ENCODE results near the gene EXOC2.
"Not testable (repeated sequence)": the region's sequence is repeated elsewhere in the genome, so short reads cannot be mapped to it uniquely, and the experiment has no call there.

The EXOC2 gene

DNA sequence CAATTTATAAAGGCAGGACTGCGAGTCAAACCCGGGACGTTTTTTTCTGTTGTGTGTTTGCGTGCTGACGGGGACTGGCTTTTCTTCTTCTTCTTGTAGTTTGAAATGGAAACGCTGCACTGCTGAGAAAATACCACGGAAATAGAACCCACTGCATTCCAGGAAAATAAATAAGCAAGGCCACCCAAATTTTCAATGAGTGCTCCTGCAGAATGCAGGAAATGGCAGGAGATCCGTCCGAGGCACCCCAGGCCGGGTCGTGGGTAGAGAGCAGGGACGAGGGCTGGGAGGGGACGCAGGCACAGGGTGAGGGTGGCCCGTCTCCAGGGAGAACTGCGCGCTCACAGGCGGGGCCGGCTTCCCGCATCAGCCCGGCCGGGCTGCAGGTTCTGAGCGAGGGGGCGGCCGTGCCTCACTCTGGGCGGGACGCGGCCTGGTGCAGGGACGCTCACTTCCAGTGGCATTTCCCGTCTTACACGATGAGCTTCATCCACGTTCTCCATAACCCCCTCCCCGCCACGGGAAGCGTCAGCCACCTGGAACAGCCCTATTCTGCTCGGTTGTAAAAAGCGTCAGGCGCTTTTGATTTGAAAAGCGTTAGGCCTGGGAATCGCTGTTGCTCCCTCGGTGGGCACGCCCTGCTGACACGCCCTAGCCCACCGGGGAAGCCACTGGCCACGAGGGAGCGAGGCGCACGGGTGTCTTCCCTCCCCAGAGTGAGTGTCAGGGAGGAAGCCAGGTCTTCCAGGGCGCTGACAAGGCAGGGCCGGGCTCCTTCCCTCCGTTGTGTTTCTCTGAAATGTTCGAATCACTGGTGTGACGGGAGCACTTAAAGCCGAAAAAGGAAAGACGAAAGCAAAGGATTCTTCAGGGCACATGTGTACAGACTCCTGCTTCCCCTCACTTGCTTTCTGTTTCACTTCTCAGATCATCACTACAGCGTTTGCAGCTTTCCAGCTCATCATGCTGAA is 17.9 kb upstream of the EXOC2 start:
- peak; percentile 19 for DNase-seq (ENCODE audit: low read depth, low spot score)

DNA sequence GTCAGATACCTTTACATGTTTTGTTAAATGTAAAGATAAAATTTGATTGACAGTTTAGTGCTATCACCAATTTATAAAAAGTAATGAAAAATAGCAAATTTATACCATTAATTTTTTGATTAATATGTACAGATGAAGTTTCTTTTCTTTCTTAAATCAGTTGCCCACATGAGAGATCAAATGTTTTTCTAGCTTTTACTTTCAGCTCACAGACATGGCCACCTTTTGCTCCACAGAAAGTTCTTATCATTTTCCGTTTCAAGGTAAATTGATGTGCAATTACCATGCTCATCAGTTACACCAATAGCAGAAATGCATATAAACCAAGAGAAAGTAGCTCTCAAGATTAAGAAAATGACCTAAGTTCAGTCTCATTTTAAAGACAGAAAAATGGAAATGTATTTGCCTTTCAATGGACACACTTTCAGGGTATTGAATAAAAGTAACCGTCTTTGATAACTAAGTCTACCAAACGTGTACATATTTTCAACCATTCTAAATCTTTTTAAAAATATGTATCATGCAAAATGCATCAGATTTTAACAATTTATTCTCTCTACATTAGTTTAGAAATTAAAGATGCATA is 16.6 kb upstream of the EXOC2 start:
- DNase-seq (ENCODE audit: low read depth, low spot score), result no peak

DNA sequence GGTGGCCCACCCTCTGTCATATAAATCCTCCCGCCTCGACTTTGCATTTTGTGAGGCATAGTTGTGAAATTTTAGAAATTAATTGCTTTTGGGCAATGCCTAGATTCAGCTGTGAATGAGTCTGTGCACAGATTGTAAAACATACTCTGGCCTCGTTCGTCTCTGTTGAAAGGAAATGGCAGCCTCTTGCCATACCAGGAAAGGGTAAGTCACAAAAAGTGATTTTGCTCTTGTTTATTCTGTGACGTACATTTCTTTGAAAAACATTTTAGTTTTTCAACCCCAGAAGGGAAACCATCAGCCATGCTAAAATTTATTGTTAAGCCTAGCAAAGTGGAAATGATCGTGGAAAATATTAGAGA is 15.3 kb upstream of the EXOC2 start:
- no peak for DNase-seq (ENCODE audit: low read depth, low spot score)

DNA sequence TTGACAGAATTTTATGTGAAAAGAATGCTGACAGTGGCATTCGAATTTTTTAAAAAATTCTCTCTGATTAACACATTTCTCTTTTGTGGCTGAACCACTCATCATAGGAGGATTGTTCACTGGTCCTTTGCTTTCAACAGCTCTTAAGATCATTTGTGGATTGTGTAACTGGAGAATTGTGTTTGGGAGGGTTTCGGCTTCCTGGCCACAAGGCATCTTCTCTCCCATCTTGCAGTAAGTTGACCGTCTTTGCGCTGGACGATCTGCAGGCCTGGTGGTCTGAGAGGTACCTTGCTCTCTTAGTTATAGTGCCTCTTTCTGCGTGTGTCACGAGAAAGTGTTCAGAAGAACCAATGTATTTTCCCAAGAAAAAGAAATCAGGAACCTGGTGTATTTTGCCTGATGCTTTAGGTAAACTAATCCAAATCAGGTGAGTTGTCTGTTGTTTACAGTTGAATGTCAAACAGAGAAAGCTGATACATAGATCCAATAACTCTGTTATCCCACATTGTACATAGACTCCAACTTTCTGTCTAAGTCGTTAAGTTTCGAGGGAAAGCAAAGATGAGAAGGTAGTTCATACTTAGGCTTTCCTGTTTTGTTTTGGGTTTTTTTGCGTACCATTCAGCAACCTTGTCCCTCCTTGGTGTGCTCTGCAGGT is 14.8 kb upstream of the EXOC2 start:
- no peak for DNase-seq (ENCODE audit: low read depth, low spot score)

DNA sequence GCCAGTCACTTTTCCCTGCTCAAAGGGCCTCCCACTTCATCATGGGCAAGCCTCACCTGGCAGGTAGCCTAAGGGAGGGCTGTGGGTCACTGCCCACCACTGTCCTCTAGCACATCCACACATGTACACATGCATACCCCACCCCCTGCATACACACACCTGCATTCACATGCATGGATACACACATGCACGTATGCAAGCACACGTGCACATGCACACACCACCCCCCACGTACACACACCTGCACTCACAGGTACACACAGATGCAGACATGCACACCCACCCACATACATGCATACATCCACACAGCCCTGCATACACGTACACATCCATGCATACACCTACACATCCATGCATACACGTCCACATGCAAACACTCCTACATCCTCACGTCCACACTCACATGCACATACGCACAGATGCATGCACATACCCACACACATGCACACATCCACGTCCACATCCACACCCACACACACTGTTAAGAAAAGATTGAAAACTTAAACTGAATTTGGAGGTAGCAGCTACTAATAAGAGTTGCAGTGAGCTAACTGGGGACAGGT is 14.0 kb upstream of the EXOC2 start:
- DNase-seq (ENCODE audit: low read depth, low spot score), result no peak

DNA sequence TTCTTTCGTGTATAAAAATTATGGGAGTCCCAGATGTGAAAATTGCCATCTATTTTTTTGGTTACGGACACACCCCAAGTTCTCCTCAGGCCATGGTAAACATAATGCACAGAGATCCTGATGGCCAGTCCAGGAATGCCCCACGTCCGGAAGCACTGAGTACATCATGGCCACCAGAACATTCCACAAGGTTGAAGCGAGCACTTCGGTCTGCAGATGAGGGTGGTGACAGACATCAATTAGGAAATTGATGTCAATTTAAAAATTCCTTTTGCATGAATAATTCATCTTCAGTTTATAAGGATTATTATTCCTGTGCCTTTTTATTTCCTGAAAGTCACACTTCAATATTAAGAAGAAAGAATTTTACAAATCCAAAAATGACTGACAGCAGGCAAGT is 13.2 kb upstream of the EXOC2 start:
- DNase-seq (ENCODE audit: low read depth, low spot score), result no peak

DNA sequence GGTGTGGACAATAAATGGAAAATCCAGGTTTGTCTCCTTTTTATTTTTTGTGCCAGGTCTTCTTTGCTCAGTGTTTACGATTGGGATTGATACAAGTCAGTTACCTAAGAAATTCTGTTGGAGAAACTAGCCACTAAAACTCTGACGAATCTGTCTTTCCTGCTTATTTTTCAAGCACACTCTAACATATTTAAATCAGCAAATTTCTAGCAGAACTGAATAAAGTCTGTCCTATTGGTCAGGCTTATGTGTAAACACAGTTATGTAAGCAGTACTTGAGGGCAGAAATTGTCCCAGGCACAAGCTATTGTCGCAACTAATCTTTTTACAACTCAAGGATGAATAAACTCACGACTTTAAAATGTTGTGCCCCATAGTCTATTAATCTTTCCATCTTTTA is 12.1 kb upstream of the EXOC2 start:
- no peak for DNase-seq (ENCODE audit: low read depth, low spot score)

DNA sequence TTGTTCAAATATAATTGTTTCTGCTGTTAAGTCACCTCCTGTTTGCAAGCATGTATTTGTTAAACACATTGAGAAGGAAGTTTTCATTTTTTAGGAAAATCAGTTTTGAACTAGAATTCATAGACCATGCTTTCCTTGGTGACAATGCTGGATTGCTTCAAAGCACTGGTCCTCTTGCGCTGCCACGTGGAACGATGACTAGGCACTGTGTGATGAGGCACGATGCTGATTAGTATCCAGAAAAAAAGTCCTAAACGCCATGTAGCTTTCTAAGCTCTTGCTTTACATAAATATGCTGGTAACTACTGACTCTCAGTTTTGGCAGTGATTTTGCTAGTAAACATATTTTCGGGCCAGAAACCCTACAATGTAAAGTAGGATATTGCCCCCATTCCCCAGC is 11.1 kb upstream of the EXOC2 start:
- DNase-seq (ENCODE audit: low read depth, low spot score), result no peak

DNA sequence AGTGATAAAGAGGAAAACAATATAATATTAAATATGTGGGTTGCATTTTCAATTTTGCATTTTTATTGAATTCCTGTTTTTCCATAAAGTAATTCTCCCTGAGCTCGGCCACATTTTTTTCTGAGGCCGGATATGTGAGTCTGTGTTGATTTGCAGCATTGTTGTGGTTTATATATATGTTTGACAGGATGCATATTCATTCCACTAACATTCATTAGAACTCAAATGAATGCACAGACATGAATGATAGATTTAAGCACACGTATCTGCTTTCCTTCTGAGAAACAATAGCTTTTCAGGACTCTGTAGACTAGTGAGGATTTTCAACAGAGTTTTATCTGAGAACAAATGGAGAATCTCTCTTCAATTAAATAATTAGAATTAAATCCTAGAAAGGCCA is 10.6 kb upstream of the EXOC2 start:
- DNase-seq (ENCODE audit: low read depth, low spot score), result no peak

DNA sequence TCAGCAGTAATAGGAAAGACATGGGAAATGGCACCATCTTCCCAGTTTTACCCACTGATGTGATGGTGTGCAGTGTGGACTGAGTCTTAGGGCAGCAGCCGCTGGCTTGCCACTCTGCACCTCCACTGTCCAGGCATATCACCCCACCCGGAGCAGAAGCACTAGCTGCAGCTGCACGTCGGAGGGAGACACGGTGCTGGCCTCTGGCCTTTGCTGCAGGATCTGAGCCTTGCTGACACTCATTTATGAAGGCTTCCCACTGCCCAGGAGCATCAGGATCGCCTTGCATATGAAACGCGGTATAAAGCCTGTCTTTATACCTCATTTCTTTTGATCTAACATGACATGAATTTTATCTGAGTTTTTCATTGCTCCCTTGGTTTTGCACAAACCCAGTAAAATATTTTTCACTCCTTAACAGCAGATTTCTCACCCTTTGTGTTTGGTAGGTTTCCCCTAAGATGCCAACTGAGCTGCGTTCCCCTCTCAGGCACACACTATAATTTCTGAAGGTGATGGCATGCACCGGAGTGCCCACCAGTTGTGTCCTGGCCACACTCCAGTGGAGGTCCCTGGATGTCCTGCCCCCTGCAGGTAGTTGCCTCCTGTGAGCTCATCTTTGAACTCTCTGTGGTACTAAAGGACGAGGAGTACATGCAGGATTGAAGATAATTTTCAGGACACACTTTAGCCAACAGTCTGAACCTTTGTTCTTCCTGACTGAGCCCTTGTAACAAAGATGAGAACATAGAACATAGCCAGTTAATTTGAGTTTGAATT is 9.0 kb upstream of the EXOC2 start:
- no peak for DNase-seq (ENCODE audit: low read depth, low spot score)

DNA sequence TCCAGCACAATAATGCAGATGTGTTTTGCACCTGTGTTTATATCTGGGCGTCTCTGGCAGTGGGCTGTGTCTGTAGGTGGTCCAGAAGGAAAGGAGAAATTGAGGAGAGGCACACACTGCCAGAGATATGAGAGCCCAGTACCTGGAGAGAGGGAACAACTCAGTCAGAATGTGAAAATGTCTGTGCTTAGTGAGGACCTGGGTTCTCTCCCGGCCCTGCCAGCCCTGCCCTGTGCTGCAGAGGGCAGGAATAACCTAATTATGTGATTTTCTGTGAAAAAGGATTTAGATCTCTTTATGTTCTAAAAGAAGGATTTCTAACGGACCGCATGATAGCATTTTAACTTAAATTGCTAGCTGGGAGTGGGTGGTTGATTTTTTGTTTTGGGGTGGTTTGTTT is 8.3 kb upstream of the EXOC2 start:
- no peak for DNase-seq (ENCODE audit: low read depth, low spot score)

DNA sequence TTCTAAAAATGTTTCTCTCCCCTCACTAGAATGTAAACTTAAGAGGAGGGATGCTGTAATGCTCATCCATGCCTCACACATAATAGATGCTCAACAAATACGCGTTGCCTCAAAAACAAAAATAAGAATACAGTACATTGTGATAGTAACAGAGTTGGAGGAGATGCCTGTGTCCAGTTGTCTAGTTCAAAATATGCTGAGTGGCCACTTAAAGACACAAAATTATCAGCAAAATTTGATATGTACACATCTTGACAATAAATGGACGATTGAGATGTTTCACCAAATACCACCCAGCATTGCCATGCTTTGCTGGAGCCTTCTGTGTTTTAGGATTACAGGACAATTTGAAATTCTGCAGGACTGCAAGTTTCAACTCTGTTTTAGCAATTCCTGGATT is 7.6 kb upstream of the EXOC2 start:
- no peak for DNase-seq (ENCODE audit: low read depth, low spot score)

DNA sequence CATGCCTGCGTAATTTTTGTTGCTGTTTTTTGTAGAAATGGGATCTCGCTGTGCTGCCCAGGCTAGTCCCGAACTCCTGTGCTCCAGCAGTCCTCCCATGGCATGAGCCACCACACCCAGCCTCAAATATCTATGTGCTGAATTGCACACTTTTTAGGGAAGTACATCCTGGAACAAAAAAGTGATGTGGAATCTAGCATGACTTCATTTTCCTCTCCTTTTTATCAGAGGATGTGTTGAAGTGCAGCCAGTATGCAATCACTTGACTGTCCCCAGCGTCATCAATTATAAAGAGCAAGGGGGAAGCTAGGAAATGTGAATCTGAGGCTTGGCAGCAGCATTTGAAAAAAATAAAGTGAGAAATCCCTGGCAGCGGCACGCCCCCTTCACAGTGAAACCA is 6.4 kb upstream of the EXOC2 start:
- no peak for DNase-seq (ENCODE audit: low read depth, low spot score)

DNA sequence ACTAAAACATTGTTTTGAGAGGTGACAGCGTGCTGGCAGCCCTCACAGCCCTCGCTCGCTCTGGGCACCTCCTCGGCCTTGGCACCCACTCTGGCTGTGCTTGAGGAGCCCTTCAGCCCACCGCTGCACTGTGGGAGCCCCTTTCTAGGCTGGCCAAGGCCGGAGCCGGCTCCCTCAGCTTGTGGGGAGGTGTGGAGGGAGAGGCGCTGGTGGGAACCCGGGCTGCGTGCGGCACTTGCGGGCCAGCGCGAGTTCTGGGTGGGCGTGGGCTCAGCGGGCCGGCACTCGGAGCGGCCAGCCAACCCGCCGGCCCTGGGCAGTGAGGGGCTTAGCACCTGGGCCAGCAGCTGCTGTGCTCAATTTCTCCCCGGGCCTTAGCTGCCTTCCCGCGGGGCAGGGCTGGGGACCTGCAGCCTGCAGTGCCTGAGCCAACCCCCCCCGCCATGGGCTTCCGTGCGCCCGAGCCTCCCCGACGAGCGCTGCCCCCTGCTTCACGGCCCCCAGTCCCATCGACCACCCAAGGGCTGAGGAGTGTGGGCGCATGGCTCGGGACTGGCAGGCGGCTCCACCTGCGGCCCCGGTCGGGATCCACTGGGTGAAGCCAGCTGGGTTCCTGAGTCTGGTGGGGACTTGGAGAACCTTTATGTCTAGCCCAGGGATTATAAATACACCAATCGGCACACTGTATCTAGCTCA is 1.6 kb upstream of the EXOC2 start:
- not testable (repeated sequence) for DNase-seq (ENCODE audit: low read depth, low spot score)

DNA sequence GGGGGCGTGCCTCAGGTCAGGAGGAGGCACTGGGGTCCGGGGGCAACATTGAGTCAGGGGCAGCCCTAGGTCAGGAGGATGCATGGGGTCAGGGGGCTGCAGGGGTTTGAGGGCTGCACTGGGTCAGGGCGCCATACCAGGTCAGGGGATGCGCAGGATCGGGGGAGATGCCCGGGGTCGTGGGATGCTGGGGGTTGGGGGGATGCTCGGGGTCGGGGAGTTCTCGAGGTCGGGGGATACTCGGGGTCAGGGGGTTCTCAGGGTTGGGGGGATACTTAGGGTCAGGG is 727 bp upstream of the EXOC2 start:
- DNase-seq (ENCODE audit: low read depth, low spot score), result no peak

DNA sequence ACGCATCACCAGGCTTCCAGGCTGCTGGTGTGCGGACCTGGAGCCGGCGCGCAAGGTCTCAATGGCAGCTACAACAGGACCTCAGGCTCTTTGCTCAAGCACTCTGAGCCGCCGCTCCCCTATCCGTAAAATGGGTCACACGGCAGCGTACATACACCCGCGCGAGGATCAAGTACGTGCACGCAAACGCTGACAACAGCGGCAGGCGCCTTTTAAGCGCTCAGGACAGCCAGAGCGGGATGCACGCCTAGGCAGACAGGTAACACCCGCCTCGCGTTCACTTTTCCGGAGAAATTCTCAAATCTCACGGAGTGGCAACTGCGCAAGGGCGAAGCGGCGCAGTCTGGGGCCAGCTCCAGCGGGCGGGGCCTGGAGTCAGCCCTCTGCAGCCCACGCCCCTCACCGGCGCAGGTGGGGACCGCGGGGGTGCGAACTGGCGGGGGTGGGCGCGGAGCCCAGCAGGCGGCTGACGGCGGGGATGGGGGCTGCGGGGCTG is 535 bp downstream of the EXOC2 start:
- peak; percentile 59 for DNase-seq (ENCODE audit: low read depth, low spot score)

DNA sequence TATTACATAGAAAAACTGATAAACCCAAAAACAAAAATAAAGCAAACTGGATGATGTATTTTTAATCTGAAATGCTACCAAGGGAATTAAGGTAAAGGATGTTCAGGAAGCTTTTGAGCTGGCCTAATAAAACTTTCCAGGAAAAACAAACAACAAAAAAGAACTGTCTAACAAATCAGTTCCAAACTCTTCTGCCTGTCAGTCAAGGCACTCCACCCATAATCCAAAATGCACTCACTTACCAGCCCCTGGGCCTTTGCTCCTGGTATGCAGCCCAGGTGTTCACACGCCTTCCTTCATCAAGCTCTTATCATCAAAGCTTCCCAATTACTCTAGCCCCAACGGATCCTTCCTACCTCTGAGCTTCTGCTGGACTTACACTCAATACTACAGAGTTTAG is 3.7 kb downstream of the EXOC2 start:
- DNase-seq (ENCODE audit: low read depth, low spot score), result no peak

DNA sequence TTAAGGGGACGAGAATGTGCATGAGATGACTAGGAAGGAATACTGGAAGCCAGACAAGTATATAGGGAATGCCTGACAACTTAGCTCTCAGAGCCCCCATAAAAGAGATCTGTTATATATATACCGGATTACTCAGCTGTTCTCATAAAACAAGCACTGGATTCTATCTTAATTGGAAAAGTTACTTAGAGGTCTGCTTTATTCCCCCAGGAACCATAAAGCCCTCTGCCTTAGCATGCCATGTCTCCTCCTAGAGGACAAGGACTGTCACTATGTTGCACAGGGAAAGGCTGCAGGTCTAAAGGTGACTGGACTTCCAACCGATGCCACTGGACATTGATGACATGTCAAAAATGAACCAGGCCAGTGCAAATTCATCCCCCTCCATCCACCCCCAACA is 6.4 kb downstream of the EXOC2 start:
- DNase-seq (ENCODE audit: low read depth, low spot score), result no peak

DNA sequence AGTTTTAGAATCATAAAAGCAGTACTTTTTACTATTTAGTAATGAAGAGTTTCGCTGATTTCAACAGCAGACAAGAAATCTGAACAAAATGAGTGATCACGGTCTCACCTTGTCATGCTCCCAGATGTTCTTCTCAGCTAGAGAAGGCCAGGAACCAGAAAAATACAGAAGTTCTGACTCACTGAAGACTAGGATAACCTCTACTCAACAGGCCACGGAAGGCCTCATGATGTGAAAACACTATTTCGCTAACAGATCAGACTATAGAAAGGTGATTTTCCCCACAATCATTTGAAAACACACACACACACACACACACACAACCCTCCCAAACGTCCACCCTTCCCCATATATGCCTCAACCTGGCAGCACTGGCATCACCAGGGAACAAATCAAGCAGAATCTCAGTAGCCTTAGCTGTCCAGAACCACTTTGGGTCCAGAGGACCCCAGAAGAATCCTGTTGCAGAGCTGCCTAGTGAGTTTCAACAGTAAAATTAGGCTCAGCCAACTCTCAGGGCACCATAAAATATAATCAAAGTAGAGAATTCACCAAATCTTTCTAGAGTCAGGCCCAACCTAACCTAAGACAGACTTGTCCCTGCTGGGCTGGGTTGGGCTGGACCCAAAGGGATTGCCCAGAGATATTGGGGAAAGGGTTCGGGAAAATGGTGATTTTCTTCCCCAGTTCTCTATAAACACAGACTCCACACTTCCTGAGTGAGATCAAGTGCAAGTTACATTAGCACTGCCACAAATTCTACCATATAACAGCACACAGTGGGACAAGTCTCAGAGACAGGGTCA is 7.9 kb downstream of the EXOC2 start:
- no peak for DNase-seq (ENCODE audit: low read depth, low spot score)

DNA sequence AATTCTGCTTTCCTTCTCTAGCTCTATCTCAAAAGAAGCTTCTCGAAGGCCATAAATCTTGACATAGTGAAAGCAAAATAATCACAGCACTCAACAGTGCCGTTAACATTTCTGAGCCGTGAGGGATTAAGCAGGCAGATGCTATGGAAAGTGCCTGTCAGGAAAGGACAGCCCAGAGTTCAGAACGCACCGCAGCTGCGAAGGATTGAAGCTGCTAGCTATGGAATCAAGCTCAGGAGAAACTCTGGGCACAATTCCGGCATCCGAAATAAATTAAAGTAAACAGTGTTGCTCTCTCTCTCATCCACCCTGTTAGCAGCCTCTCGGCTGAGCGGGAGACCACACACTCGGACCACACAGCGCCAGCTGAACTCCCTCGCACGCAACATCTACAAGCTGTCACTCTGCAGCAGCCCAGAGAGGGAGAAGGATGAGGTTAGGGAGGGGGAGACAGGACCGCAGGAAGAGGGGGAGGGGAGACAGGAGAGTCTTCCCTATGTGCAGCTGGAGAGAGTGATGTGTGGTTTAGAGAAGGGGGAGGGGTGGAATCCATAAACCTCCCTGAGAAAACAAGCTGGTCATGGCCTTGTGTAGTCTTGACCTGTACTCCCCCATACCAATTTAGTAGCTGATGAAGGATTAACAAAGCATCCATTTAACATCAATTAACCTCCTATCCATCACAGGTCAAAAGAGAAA is 9.0 kb downstream of the EXOC2 start:
- DNase-seq (ENCODE audit: low read depth, low spot score), result no peak
